Ureter (tissue), 1 donor: ENCODE results near the gene OR10A5. TPM values are rescaled to one million over a fixed set of nuclear protein-coding genes. Genes with fewer than 3 reads are reported as not detected.
"Not testable (repeated sequence)": the region's sequence is repeated elsewhere in the genome, so short reads cannot be mapped to it uniquely, and the experiment has no call there.

ENCODE experiments used
- DNase-seq: peaks from one replicate; pipeline ENCODE4 v3.0.0-alpha.2; 2020; ENCODE audit warnings: low spot score
- total RNA-seq: library from RNA; stranded (reverse); gene quantifications from one replicate; pipeline ENCODE4 v1.2.4, GENCODE V29; 2023
- donor health status: DM: yes; HTN: yes; CAD: no.

The OR10A5 gene
- not detected for total RNA-seq

- DNase-seq: no peak
Observed at GRCh38 chr11:6845383-6845782, at the start of gene OR10A5. Gene OR10A5, plus strand, starts transcription at chr11:6845683. Its CDS starts 0 bp downstream, at chr11:6845683.

- DNase-seq: no peak
Observed at GRCh38 chr11:6799402-6799801, 46.1 kb upstream of the OR10A5 start, which contains the start of gene OR6A2. Gene OR6A2, minus strand, starts transcription at chr11:6799689. Its CDS starts 3,981 bp downstream, at chr11:6795708.

- DNase-seq: not testable (repeated sequence)
Observed at GRCh38 chr11:6801075-6801474, 44.4 kb upstream of the OR10A5 start.

- DNase-seq: no peak
Observed at GRCh38 chr11:6812390-6813005, 33.0 kb upstream of the OR10A5 start.

GRCh38 chr11:6813656-6814055 lies 31.8 kb upstream of the OR10A5 start:
- DNase-seq: no peak

- DNase-seq: no peak
Observed at GRCh38 chr11:6817694-6818093, 27.8 kb upstream of the OR10A5 start.

- no peak for DNase-seq
Observed at GRCh38 chr11:6818967-6819366, 26.5 kb upstream of the OR10A5 start.

GRCh38 chr11:6824136-6824823 lies 21.2 kb upstream of the OR10A5 start:
- no peak for DNase-seq

- DNase-seq: no peak
Observed at GRCh38 chr11:6825231-6825744, 20.2 kb upstream of the OR10A5 start.

- DNase-seq: no peak
Observed at GRCh38 chr11:6828103-6828502, 17.4 kb upstream of the OR10A5 start.

- no peak for DNase-seq
Observed at GRCh38 chr11:6833356-6833755, 12.1 kb upstream of the OR10A5 start.

- no peak for DNase-seq
Observed at GRCh38 chr11:6834021-6834420, 11.5 kb upstream of the OR10A5 start.

GRCh38 chr11:6841694-6842093 lies 3.8 kb upstream of the OR10A5 start:
- no peak for DNase-seq

- DNase-seq: no peak
Observed at GRCh38 chr11:6843670-6844069, 1.8 kb upstream of the OR10A5 start.

GRCh38 chr11:6844356-6844755 lies 1.1 kb upstream of the OR10A5 start:
- DNase-seq: no peak

- no peak for DNase-seq
Observed at GRCh38 chr11:6850526-6850925, 5.0 kb downstream of the OR10A5 start.

GRCh38 chr11:6854801-6855200 lies 9.3 kb downstream of the OR10A5 start:
- not testable (repeated sequence) for DNase-seq

- no peak for DNase-seq
Observed at GRCh38 chr11:6855971-6856541, 10.6 kb downstream of the OR10A5 start.

- no peak for DNase-seq
Observed at GRCh38 chr11:6856871-6857270, 11.4 kb downstream of the OR10A5 start.

GRCh38 chr11:6862961-6863360 lies 17.5 kb downstream of the OR10A5 start, which contains the start of gene OR10A2:
Gene OR10A2, plus strand, starts transcription at chr11:6863057. Its CDS starts 6,698 bp downstream, at chr11:6869755.
- DNase-seq: no peak

GRCh38 chr11:6864438-6864837 lies 19.0 kb downstream of the OR10A5 start:
- DNase-seq: no peak

- DNase-seq: no peak
Observed at GRCh38 chr11:6871278-6871677, 25.8 kb downstream of the OR10A5 start.

GRCh38 chr11:6875761-6876160 lies 30.3 kb downstream of the OR10A5 start:
- no peak for DNase-seq
